ENCODE results near the gene ZNF827.

DNA sequence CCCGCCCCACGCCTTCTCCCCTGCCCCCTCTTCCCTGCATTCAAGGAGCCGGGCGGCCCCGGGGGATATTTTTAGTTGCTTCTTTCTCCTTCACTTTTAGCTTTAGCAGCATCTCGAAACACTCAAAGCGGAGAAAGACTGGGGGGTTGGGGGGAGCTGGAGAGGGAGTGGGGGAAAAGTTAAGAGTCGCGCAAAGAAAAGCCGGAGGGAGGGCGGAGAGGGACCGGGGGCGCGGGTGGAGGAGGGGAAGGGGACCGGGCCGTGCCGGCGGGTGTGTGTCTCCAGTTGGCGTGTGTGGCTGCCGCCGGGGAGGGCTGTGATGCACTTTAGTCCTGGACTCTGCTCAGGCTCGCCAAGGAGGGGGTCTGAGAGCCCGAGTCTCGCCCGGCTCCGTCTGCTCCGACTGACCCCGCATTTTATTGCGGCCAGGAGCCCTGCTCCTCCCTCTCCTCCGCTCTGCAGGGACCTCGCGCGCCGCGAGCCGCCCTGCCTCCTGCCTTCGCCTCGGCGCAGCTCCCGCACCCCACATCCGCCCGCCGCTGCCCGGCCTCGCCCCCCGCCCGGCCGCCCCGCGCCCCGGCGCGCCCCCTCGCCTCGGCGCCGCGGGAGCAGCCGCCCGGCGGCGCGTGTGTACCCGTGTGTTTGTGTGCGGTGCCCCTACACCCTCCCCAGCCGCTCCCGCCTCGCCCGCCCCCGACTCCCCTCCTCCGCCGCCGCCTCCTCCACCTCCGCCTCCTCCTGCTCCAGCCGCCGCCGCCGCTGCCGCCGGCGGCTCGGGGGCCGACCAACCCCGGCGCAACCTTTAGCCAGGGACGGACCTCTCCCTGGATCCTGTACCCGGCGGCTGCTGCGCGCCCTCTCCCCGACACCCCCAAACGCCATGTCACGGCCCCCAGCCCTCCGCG is 1.4 kb downstream of the ZNF827 start:
- TF ChIP-seq, protein P1, sequence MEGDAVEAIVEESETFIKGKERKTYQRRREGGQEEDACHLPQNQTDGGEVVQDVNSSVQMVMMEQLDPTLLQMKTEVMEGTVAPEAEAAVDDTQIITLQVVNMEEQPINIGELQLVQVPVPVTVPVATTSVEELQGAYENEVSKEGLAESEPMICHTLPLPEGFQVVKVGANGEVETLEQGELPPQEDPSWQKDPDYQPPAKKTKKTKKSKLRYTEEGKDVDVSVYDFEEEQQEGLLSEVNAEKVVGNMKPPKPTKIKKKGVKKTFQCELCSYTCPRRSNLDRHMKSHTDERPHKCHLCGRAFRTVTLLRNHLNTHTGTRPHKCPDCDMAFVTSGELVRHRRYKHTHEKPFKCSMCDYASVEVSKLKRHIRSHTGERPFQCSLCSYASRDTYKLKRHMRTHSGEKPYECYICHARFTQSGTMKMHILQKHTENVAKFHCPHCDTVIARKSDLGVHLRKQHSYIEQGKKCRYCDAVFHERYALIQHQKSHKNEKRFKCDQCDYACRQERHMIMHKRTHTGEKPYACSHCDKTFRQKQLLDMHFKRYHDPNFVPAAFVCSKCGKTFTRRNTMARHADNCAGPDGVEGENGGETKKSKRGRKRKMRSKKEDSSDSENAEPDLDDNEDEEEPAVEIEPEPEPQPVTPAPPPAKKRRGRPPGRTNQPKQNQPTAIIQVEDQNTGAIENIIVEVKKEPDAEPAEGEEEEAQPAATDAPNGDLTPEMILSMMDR (IDR thresholded peaks at IDR 0.05; ENCODE audit: low read depth, low read length, poor library complexity, severe bottlenecking): no peak
- TF ChIP-seq EZH2phosphoT487 (IDR thresholded peaks at IDR 0.05; ENCODE audit: borderline replicate concordance, low read length): no peak
